ENCODE data around the gene SHANK1. TPM values are rescaled to one million over a fixed set of nuclear protein-coding genes. Genes with fewer than 3 reads are reported as not detected.

Gene SHANK1
- total RNA-seq, 2 experiments from 2014 or later = 0.03 to 13.1 TPM

DNA sequence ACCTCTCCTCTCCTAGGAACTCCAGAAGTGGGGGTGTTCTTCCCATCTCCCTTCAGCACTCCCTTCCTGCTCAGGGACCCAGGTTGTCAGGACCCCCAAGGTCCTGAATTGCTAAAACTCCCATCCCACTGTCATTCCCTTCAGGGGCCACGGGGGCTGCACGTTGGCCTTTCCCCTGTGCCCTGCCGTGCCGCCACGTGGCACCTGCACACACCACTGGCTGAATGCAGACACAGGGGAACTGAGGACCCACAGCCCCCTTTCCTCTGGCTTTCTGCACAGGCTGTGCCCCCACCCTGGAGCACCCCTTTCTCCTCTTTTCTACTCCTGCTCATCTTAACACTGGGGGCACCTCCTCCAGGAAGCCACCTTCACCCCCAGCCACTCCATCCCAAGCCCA, 9.0 kb downstream of the SHANK1 start:
- no peak overlapping the region for H3K4me3 ChIP-seq (ENCODE audit: low read depth, low read length, poor library complexity, severe bottlenecking)
- peaks cover 15% of the 10 kb centered on the region for H3K4me1 ChIP-seq (ENCODE audit: insufficient read depth, low read length, poor library complexity, severe bottlenecking)
- no peak overlapping the region for H3K27ac ChIP-seq (ENCODE audit: low read depth, low read length, poor library complexity, severe bottlenecking)
- TF ChIP-seq EZH2phosphoT487 (IDR thresholded peaks at IDR 0.05; ENCODE audit: borderline replicate concordance, low read depth, low read length) = no peak
- TF ChIP-seq, protein P1, sequence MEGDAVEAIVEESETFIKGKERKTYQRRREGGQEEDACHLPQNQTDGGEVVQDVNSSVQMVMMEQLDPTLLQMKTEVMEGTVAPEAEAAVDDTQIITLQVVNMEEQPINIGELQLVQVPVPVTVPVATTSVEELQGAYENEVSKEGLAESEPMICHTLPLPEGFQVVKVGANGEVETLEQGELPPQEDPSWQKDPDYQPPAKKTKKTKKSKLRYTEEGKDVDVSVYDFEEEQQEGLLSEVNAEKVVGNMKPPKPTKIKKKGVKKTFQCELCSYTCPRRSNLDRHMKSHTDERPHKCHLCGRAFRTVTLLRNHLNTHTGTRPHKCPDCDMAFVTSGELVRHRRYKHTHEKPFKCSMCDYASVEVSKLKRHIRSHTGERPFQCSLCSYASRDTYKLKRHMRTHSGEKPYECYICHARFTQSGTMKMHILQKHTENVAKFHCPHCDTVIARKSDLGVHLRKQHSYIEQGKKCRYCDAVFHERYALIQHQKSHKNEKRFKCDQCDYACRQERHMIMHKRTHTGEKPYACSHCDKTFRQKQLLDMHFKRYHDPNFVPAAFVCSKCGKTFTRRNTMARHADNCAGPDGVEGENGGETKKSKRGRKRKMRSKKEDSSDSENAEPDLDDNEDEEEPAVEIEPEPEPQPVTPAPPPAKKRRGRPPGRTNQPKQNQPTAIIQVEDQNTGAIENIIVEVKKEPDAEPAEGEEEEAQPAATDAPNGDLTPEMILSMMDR (conservative IDR thresholded peaks at IDR 0.05; ENCODE audit: low read length) = no peak
- CTCF ChIA-PET (ENCODE audit: unreplicated experiment) = no interaction called here
- no peak for DNase-seq (ENCODE audit: low spot score)
- H3K79me2 ChIP-seq (ENCODE audit: insufficient read depth, low read depth, low read length) = no peaks in the 10 kb centered on the region
- no peaks in the 10 kb centered on the region for H3K9me2 ChIP-seq (ENCODE audit: insufficient read depth, low read length)
- H3K36me3 ChIP-seq (ENCODE audit: insufficient read depth, low read length) = no peaks in the 10 kb centered on the region
- H4K20me1 ChIP-seq (ENCODE audit: insufficient read depth, low read length) = no peaks in the 10 kb centered on the region
- no peaks in the 10 kb centered on the region for H3K9me3 ChIP-seq (ENCODE audit: low read length)
- H2AFZ ChIP-seq (ENCODE audit: low read length) = no peak overlapping the region
- intact Hi-C loops (cut with micrococcal nuclease; ENCODE audit: unreplicated experiment) = no loop called here
- H3K4me2 ChIP-seq (ENCODE audit: low read length) = no peak overlapping the region
- POLR2A ChIA-PET = no interaction called here
- BruUV-seq (replicated peaks) = no TSS peak

DNA sequence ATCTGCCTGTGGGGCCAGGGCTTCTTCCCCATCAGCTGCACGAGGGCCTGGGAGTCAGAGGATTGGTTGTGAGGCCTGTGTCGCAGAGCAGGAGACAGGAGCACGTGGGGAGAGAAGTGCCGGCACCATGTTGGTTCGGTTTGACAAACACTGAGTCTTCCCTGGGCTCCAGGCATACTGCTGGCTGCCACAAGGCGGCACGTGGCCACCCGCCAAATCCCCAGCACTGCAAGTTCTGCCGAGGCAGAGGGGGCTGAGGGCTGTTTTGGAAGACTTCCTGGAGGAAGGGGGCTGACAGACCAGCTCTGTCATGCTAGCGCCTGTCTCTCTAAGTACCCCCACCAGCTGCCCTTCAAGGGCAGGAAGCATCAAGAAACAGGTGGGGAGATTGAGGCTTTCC, 9.5 kb downstream of the SHANK1 start:
- no peak for DNase-seq (ENCODE audit: low spot score)
- no peak overlapping the region for H2AFZ ChIP-seq (ENCODE audit: low read length)
- H4K20me1 ChIP-seq (ENCODE audit: insufficient read depth, low read length) = no peaks in the 10 kb centered on the region
- ChIA-PET CTCF (ENCODE audit: unreplicated experiment) (no interaction called here), POLR2A (no interaction called here)
- H3K4me2 ChIP-seq (ENCODE audit: low read length) = no peak overlapping the region
- intact Hi-C loops (cut with micrococcal nuclease; ENCODE audit: unreplicated experiment) = no loop called here
- BruUV-seq (replicated peaks) = no TSS peak
- no peak for TF ChIP-seq EZH2phosphoT487 (IDR thresholded peaks at IDR 0.05; ENCODE audit: borderline replicate concordance, low read depth, low read length)
- TF ChIP-seq, protein P1 (conservative IDR thresholded peaks at IDR 0.05; ENCODE audit: low read length) = no peak
- no peak overlapping the region for H3K27ac ChIP-seq (ENCODE audit: low read depth, low read length, poor library complexity, severe bottlenecking)
- H3K36me3 ChIP-seq (ENCODE audit: insufficient read depth, low read length) = no peaks in the 10 kb centered on the region
- H3K79me2 ChIP-seq (ENCODE audit: insufficient read depth, low read depth, low read length) = no peaks in the 10 kb centered on the region
- no peaks in the 10 kb centered on the region for H3K9me2 ChIP-seq (ENCODE audit: insufficient read depth, low read length)
- no peak overlapping the region for H3K4me3 ChIP-seq (ENCODE audit: low read depth, low read length, poor library complexity, severe bottlenecking)
- H3K4me1 ChIP-seq (ENCODE audit: insufficient read depth, low read length, poor library complexity, severe bottlenecking) = peaks cover 15% of the 10 kb centered on the region
- no peaks in the 10 kb centered on the region for H3K9me3 ChIP-seq (ENCODE audit: low read length)

DNA sequence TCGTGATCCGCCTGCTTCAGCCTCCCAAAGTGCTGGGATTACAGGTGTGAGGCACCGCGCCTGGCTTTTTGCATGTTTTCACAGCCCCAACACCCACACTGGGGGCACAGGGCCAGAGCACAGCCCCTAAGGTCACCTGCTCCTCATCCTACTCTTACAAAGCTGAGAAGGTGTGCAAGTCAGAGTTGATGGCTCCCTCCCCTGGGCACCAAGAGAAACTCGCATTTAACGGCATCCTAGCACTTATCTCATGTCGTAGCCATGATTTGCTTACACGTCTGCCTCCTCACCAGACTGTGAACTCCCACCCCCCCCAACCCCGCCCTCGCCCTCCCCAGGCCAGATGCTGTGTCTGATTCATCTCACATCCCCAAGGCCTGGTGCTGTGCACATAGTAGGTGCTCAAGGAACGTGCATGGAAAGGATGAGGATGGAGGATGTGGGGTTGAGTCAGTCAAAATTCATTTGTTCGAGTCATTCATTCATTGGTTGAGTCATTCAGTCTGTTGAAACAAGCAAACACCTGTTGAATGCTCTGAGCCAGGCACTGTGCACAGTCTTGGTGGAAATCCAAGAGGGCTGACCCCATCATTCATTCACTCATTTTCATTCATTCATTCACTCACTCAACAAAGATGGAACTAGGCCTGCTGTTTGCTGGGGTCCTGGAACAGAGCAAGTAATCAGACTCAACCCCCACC, 11.3 kb downstream of the SHANK1 start:
- Histone ChIP-seq H3K36me3 (ENCODE audit: insufficient read depth, low read length) (no peaks in the 10 kb centered on the region), H2AFZ (ENCODE audit: low read length) (no peak overlapping the region), H3K79me2 (ENCODE audit: insufficient read depth, low read depth, low read length) (no peaks in the 10 kb centered on the region), H3K4me1 (ENCODE audit: insufficient read depth, low read length, poor library complexity, severe bottlenecking) (peaks cover 11% of the 10 kb centered on the region), H3K9me3 (ENCODE audit: low read length) (no peaks in the 10 kb centered on the region), H4K20me1 (ENCODE audit: insufficient read depth, low read length) (no peaks in the 10 kb centered on the region), H3K4me3 (ENCODE audit: low read depth, low read length, poor library complexity, severe bottlenecking) (no peak overlapping the region), H3K9me2 (ENCODE audit: insufficient read depth, low read length) (no peaks in the 10 kb centered on the region), H3K27ac (ENCODE audit: low read depth, low read length, poor library complexity, severe bottlenecking) (no peak overlapping the region), H3K4me2 (ENCODE audit: low read length) (no peak overlapping the region)
- BruUV-seq (replicated peaks) = no TSS peak
- intact Hi-C loops (cut with micrococcal nuclease; ENCODE audit: unreplicated experiment) = loop anchor here (5.0 kb wide), 1 partner anchor 101 kb away; no protein-coding TSS in a partner anchor
- POLR2A ChIA-PET = no interaction called here
- CTCF ChIA-PET (ENCODE audit: unreplicated experiment) = no interaction called here
- TF ChIP-seq, protein P1 (conservative IDR thresholded peaks at IDR 0.05; ENCODE audit: low read length) = 0 out of 2 replicates have a peak, but pooled peaks have one; percentile 13
- no peak for TF ChIP-seq EZH2phosphoT487 (IDR thresholded peaks at IDR 0.05; ENCODE audit: borderline replicate concordance, low read depth, low read length)
- no peak for DNase-seq (ENCODE audit: low spot score)

Measured in OCI-LY7 (cell line).